ENCODE results near the gene ARID5B.

ARID5B gene

GRCh38 chr10:62045765-62046521 is 144.4 kb downstream of the ARID5B start (continued):
- TF ChIP-seq KLF1 (tag by site-specific recombination; IDR thresholded peaks at IDR 0.05) (no peak), SCRT2 (tag by site-specific recombination; IDR thresholded peaks at IDR 0.05) (peak; percentile 94), ZNF274 (IDR thresholded peaks at IDR 0.05; ENCODE audit: low read length) (no peak), ZNF274 (tag by site-specific recombination; IDR thresholded peaks at IDR 0.05; ENCODE audit: borderline replicate concordance) (no peak), ZNF398 (tag by site-specific recombination; IDR thresholded peaks at IDR 0.05) (no peak), ZNF626 (tag by site-specific recombination; IDR thresholded peaks at IDR 0.05) (no peak), PRDM6 (tag by site-specific recombination; IDR thresholded peaks at IDR 0.05) (peak; percentile 78), ZSCAN4 (tag by site-specific recombination; IDR thresholded peaks at IDR 0.05) (no peak), ZNF146 (tag by site-specific recombination; IDR thresholded peaks at IDR 0.05) (no peak), OVOL3 (tag by site-specific recombination; IDR thresholded peaks at IDR 0.05) (peak; percentile 40; the same call in 1 of the 2 replicates), ZBTB17 (tag by site-specific recombination; IDR thresholded peaks at IDR 0.05) (0 out of 2 replicates have a peak, but pooled peaks have one; percentile 32), ZNF48 (tag by site-specific recombination; IDR thresholded peaks at IDR 0.05) (no peak), ZNF174 (tag by site-specific recombination; IDR thresholded peaks at IDR 0.05) (no peak), ZNF704 (tag by site-specific recombination; IDR thresholded peaks at IDR 0.05) (no peak)

GRCh38 chr10:62046522-62047227 is 145.2 kb downstream of the ARID5B start:
- ChIA-PET POLR2A (interaction anchor here (0.7 to 2.1 kb wide), 4 partner anchors 20 to 295 kb away, joined by 3 to 8 read pairs (median 3); no protein-coding TSS in a partner anchor), CTCF (interaction anchor here (0.6 to 1.7 kb wide), 4 partner anchors 9 to 757 kb away, joined by 3 to 7 read pairs (median 6); no protein-coding TSS in a partner anchor)
- H3K9me3 ChIP-seq (ENCODE audit: control insufficient read depth, insufficient read depth, low read depth, low read length), result no peaks in the 10 kb centered on the region
- H3K27ac ChIP-seq (ENCODE audit: extremely low read depth, low read depth, low read length), result peak overlapping the region; percentile 72
- H3K4me3 ChIP-seq (ENCODE audit: low read depth, low read length), result no peak overlapping the region
- peaks cover 46% of the 10 kb centered on the region for H3K4me1 ChIP-seq (ENCODE audit: control insufficient read depth, insufficient read depth, low read length)
- H3K36me3 ChIP-seq (ENCODE audit: control insufficient read depth in 2 of 2, insufficient read depth in 1 of 2, low read length in 2 of 2), result no peaks in the 10 kb centered on the region
- TF ChIP-seq INSM2 (tag by site-specific recombination; IDR thresholded peaks at IDR 0.05) (0 out of 2 replicates have a peak, but pooled peaks have one; percentile 28), REPIN1 (tag by site-specific recombination; IDR thresholded peaks at IDR 0.05; ENCODE audit: low read depth) (peak; percentile 87; the same call in 1 of the 2 replicates), ZNF175 (tag by site-specific recombination; IDR thresholded peaks at IDR 0.05) (no peak), YY2 (tag by site-specific recombination; IDR thresholded peaks at IDR 0.05) (no peak), ZNF366 (tag by site-specific recombination; conservative IDR thresholded peaks at IDR 0.05) (peak; percentile 63), YY1 (tag by site-specific recombination; IDR thresholded peaks at IDR 0.05) (peak; percentile 49; the same call in 1 of the 2 replicates), ZNF548 (tag by site-specific recombination; IDR thresholded peaks at IDR 0.05) (no peak), ZNF391 (tag by site-specific recombination; IDR thresholded peaks at IDR 0.05; ENCODE audit: borderline replicate concordance, low read depth) (no peak; the same call in 1 of the 2 replicates), ZIC2 (tag by site-specific recombination; IDR thresholded peaks at IDR 0.05) (peak; percentile 87), ZFHX2 (tag by site-specific recombination; conservative IDR thresholded peaks at IDR 0.05) (peak; percentile 94), ZNF398 (tag by site-specific recombination; IDR thresholded peaks at IDR 0.05) (peak; percentile 58), KLF7 (tag by site-specific recombination; IDR thresholded peaks at IDR 0.05; ENCODE audit: borderline replicate concordance) (no peak; the same call in 1 of the 2 replicates)

Data from HEK293 (cell line).